CD4-positive, alpha-beta memory T cell (primary cell): ENCODE results near the gene DOCK1. TPM values are rescaled to one million over a fixed set of nuclear protein-coding genes. Genes with fewer than 3 reads are reported as not detected.

Experiments
- CTCF ChIA-PET: fragments of 350-600 bp; sonication (Branson Sonifier 250); formaldehyde crosslinking; loops from one replicate; lab custom pipeline; 2021; ENCODE audit warnings: inconsistent platforms; ENCODE audit not compliant: partially characterized antibody; lab: Charles Lee
- POLR2A ChIA-PET: fragments of 350-600 bp; sonication (Branson Sonifier 250); formaldehyde crosslinking; loops from one replicate; lab custom pipeline; 2021; ENCODE audit not compliant: partially characterized antibody; lab: Charles Lee
- DNase-seq, 5 donors: peaks; one replicate each; pipeline versions ENCODE4 v3.0.0 to v3.0.0-alpha.2; 2020 to 2022; ENCODE audit warnings: mixed read lengths in 1 of 5
- H3K27ac ChIP-seq: one replicate; pipeline ENCODE4 v1.7.0; 2013; ENCODE audit warnings: low read depth, low read length
- H3K27me3 ChIP-seq: 2 replicates; pipeline ENCODE4 v1.7.0; 2013; ENCODE audit warnings: mild to moderate bottlenecking, low read length, moderate library complexity; ENCODE audit not compliant: insufficient read depth
- H3K36me3 ChIP-seq: 2 replicates; pipeline ENCODE4 v1.7.0; 2013; ENCODE audit warnings: mild to moderate bottlenecking, low read length, moderate library complexity; ENCODE audit not compliant: insufficient read depth
- H3K4me1 ChIP-seq: 2 replicates; pipeline ENCODE4 v1.7.0; 2013; ENCODE audit warnings: mild to moderate bottlenecking, low read length, moderate library complexity; ENCODE audit not compliant: insufficient read depth
- H3K4me3 ChIP-seq, 2 donors: one replicate each; pipeline ENCODE4 v1.7.0; 2013; ENCODE audit warnings: low read length in 2 of 2, mild to moderate bottlenecking in 1 of 2
- H3K9me3 ChIP-seq, 2 donors: one replicate each; pipeline ENCODE4 v1.7.0; 2013; ENCODE audit warnings: low read length in 2 of 2, control low read depth in 1 of 2; ENCODE audit not compliant: control insufficient read depth in 1 of 2
- H3K27ac Mint-ChIP-seq, 7 donors: one replicate each; pipeline ENCODE4 v1.8.0; 2020 to 2021; ENCODE audit warnings: mixed read lengths in 7 of 7, mild to moderate bottlenecking in 6 of 7, inconsistent platforms in 3 of 7, moderate library complexity in 3 of 7
- H3K27me3 Mint-ChIP-seq, 2 donors: one replicate each; pipeline ENCODE4 v1.8.0; 2020 to 2021; ENCODE audit warnings: mixed read lengths in 2 of 2
- H3K36me3 Mint-ChIP-seq, 2 donors: one replicate each; pipeline ENCODE4 v1.8.0; 2020 to 2021; ENCODE audit warnings: mixed read lengths in 2 of 2, inconsistent platforms in 1 of 2, mild to moderate bottlenecking in 1 of 2
- H3K4me1 Mint-ChIP-seq, 4 donors: one replicate each; pipeline ENCODE4 v1.8.0; 2020 to 2021; ENCODE audit warnings: mixed read lengths in 4 of 4, mild to moderate bottlenecking in 1 of 4
- H3K4me3 Mint-ChIP-seq, 8 donors: one replicate each; pipeline ENCODE4 v1.8.0; 2020 to 2021; ENCODE audit warnings: mixed read lengths in 8 of 8, mild to moderate bottlenecking in 7 of 8, moderate library complexity in 6 of 8, inconsistent platforms in 3 of 8
- H3K9me3 Mint-ChIP-seq, 8 donors: one replicate each; pipeline ENCODE4 v1.8.0; 2020 to 2021; ENCODE audit warnings: mixed read lengths in 8 of 8, mild to moderate bottlenecking in 5 of 8, inconsistent platforms in 3 of 8, moderate library complexity in 1 of 8
- intact Hi-C: fragments of 100-400 bp; cut with micrococcal nuclease; formaldehyde crosslinking; loops from one replicate; pipeline ENCODE4 v1.15.1; 2023
- polyA plus RNA-seq, 2 donors: library from polyadenylated mRNA; unstranded; fragments of 300-500 nt; fragmentation: Illumina TruSeq; gene quantifications; one replicate each; pipeline ENCODE4 v1.2.3, GENCODE V29; 2021
- total RNA-seq, 2 experiments: library from RNA; stranded (reverse); gene quantifications; one replicate each; pipeline ENCODE4 v1.2.3, GENCODE V29; 2021

Gene DOCK1
- under 1 TPM; 0.17 TPM for total RNA-seq
- polyA plus RNA-seq, result not detected

DNA sequence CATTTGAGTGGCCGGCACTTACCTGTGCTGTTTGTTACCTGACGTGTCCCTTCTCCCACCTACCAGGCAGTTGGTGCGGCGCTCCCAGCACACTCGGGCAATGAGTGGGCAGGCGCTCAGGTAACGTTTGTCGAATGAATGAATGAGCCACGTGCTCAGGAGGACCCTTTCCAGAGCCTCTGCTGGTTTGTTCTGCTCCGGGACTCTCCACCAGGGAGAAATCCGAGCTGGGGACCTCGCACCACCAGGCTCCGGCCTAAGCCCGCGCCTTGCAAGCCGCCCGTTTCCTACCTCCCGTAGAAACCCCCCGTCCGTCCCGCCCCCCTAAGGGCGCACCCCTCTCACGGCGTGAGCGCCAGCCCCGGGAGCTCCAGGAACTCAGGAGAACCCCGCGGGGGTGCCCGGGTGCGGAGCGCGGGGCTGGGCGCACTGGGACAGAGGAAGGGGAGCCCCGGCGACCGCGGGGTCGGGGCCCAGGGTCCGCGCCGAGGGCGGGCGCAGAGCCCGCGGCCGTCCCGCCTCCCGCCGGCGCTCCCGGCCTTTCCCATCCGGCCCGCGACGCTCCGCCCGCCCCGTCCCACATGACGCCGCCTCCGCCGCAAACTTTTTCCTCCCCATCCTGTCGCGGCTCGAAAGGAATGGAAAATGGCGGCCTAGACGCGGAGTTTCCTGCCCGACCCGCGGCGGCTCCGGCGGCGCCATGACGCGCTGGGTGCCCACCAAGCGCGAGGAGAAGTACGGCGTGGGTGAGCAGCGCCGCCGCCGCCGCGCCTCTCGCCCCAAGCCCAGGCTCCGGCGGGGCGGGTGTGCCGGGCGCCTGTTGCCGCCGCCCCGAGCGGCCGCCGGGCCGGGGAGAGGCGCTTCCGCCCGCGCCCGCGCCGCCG lies at the start of gene DOCK1:
DOCK1 (plus strand) TSS at position 611 of the 884 bp plus-strand sequence; CDS start at position 701, 90 bp downstream.
- H3K4me3 Mint-ChIP-seq, result peak within 1 kb of the TSS in 3 of 8 donors; percentile 17 to 46 (median 38)
- ChIA-PET POLR2A (no interaction called here), CTCF (no interaction called here)
- no peak for DNase-seq
- Histone ChIP-seq H3K27me3 (no peaks in the 10 kb centered on the region), H3K4me1 (no peaks in the 10 kb centered on the region), H3K9me3 (no peaks in the 10 kb centered on the region), H3K27ac (no peak within 1 kb of the TSS), H3K4me3 (no peak within 1 kb of the TSS), H3K36me3 (no peaks in the 10 kb centered on the region)
- no peaks in the 10 kb centered on the region for H3K36me3 Mint-ChIP-seq
- H3K27ac Mint-ChIP-seq, result no peak within 1 kb of the TSS
- intact Hi-C loops, result no loop called here
- H3K4me1 Mint-ChIP-seq, result peaks cover 0 to 5% (median 0%) of the 10 kb centered on the region in 4 donors
- H3K27me3 Mint-ChIP-seq, result peaks cover 8 to 21% of the 10 kb centered on the region in 2 donors
- H3K9me3 Mint-ChIP-seq, result peaks cover 0 to 12% (median 5%) of the 10 kb centered on the region in 8 donors

DNA sequence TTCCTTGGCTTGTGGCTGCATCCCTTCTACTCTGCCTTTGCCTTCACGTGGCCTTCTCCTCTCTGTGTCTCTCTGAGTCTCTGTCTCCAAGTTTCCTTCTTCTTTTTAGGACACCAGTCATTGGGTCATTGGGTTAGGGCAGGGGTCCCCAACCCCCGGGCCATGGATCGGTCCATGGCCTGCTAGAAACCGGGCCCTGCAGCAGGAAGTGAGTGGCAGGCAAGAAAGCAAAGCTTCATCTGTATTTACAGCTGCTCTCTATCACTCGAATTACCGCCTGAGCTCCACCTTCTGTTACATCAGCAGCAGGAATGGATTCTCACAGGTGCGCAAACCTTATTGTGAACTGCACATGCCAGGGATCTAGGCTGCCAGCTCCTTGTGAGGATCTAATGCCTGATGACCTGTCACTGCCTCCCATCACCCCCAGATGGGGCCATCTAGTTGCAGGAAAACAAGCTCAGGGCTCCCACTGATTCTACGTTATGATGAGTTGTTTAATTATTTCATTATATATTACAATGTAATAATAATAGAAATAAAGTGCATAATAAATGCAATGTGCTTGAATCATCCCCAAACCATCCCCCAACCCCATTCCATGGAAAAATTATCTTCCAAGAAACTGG lies 47.9 kb upstream of the DOCK1 start:
- no peak overlapping the region for H3K27ac Mint-ChIP-seq
- Histone ChIP-seq H3K4me3 (no peak overlapping the region), H3K27me3 (no peaks in the 10 kb centered on the region), H3K4me1 (no peaks in the 10 kb centered on the region), H3K27ac (no peak overlapping the region), H3K36me3 (no peaks in the 10 kb centered on the region), H3K9me3 (no peaks in the 10 kb centered on the region)
- no peaks in the 10 kb centered on the region for H3K4me1 Mint-ChIP-seq
- ChIA-PET POLR2A (no interaction called here), CTCF (no interaction called here)
- no peak overlapping the region for H3K4me3 Mint-ChIP-seq
- H3K36me3 Mint-ChIP-seq, result no peaks in the 10 kb centered on the region
- H3K27me3 Mint-ChIP-seq, result no peaks in the 10 kb centered on the region
- intact Hi-C loops, result no loop called here
- H3K9me3 Mint-ChIP-seq, result peaks cover 0 to 17% (median 9%) of the 10 kb centered on the region in 8 donors
- DNase-seq, result no peak

DNA sequence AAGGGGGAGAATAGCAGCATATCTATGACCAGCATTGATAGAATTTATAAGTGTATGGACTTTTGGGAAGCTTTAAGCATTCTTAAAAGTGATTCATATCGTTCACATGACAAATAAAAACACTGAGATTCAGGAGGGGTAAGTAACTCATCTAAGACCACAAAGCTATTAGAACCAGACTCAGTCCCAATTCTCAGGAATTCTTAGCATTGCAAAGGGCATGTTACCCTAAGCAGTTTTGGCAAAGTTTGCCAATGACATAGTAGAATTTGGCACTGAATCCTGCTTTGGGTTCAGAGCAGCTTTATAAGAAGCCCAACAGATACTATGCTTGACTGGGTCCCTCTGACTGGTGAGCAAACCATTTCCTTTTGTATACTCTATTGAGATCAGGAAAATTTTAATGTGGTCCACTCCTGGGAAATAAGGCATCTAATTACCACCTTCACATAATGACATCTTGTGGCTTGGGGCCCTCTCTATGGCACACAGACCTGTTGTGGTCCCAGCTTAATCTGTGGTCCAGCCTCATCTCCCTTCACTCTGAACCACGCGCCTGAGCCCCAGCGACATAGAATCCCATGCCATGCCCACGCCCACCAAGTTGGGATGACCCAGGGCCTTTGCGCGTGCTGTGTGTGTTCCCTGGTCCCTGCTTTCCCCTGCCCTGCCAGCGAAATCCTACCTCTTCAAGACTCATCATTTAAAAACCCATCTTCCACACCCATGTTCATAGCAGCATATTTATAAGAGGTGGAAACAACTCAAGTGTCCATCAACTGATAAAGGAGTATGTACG lies 37.5 kb upstream of the DOCK1 start:
- H3K36me3 ChIP-seq, result no peaks in the 10 kb centered on the region
- no peak for DNase-seq
- Mint-ChIP-seq H3K27me3 (no peaks in the 10 kb centered on the region), H3K4me1 (no peaks in the 10 kb centered on the region), H3K4me3 (no peak overlapping the region), H3K9me3 (peaks cover 0 to 13% (median 4%) of the 10 kb centered on the region in 8 donors), H3K36me3 (no peaks in the 10 kb centered on the region), H3K27ac (no peak overlapping the region)
- no peak overlapping the region for H3K27ac ChIP-seq
- H3K4me3 ChIP-seq, result no peak overlapping the region
- CTCF ChIA-PET, result no interaction called here
- H3K4me1 ChIP-seq, result no peaks in the 10 kb centered on the region
- intact Hi-C loops, result no loop called here
- no peaks in the 10 kb centered on the region for H3K27me3 ChIP-seq
- POLR2A ChIA-PET, result no interaction called here
- H3K9me3 ChIP-seq, result no peaks in the 10 kb centered on the region

DNA sequence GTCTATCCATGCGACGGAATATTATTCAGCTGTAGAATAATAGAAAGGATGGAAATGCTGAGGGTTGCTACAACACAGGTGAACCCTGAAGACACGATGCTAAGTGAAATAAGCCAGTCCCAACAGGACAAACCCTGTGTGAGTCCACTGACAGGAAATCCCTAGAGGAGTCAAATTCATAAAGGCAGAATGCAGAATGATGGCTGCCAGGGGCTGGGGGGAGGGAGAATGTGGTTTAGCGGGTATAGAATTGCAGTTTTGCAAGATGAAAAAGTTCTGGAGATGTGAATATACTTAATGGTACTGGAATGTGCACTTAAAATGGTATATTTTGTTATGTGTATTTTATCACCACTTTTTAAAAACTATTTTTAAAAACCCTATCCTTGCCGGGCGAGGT lies 36.9 kb upstream of the DOCK1 start:
- H3K27me3 ChIP-seq, result no peaks in the 10 kb centered on the region
- intact Hi-C loops, result no loop called here
- Mint-ChIP-seq H3K36me3 (no peaks in the 10 kb centered on the region), H3K4me1 (no peaks in the 10 kb centered on the region), H3K27ac (no peak overlapping the region), H3K27me3 (no peaks in the 10 kb centered on the region), H3K4me3 (no peak overlapping the region), H3K9me3 (peaks cover 0 to 13% (median 4%) of the 10 kb centered on the region in 8 donors)
- H3K27ac ChIP-seq, result no peak overlapping the region
- H3K4me3 ChIP-seq, result no peak overlapping the region
- DNase-seq, result no peak
- ChIA-PET CTCF (no interaction called here), POLR2A (no interaction called here)
- no peaks in the 10 kb centered on the region for H3K4me1 ChIP-seq
- no peaks in the 10 kb centered on the region for H3K9me3 ChIP-seq
- no peaks in the 10 kb centered on the region for H3K36me3 ChIP-seq

DNA sequence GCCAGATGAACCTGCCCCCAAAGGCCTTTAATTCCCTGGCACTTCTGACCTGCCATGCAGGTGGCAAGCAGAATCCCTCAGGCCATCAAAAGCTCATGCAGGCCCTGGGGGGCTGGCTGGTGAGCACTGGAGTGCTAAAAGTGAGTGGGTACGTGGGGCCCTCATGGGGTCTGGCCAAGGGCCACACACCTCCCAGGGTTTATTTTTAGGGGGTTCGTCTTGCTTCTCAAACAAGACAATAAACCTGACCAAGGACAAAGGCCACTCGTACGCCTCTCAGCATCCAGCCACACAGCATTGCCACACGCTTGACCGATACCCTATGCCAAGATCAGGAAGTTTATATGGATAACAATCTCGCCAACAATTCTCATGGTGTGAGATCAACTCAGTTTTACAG lies 33.1 kb upstream of the DOCK1 start:
- ChIA-PET CTCF (no interaction called here), POLR2A (no interaction called here)
- H3K27ac Mint-ChIP-seq, result no peak overlapping the region
- H3K36me3 Mint-ChIP-seq, result no peaks in the 10 kb centered on the region
- no peak overlapping the region for H3K27ac ChIP-seq
- no peak overlapping the region for H3K4me3 Mint-ChIP-seq
- no peaks in the 10 kb centered on the region for H3K4me1 ChIP-seq
- H3K9me3 Mint-ChIP-seq, result peaks cover 0 to 14% (median 5%) of the 10 kb centered on the region in 8 donors
- peaks cover 0 to 2% of the 10 kb centered on the region in 2 donors for H3K27me3 Mint-ChIP-seq
- H3K4me3 ChIP-seq, result no peak overlapping the region
- no peak for DNase-seq
- no peaks in the 10 kb centered on the region for H3K27me3 ChIP-seq
- H3K9me3 ChIP-seq, result no peaks in the 10 kb centered on the region
- H3K4me1 Mint-ChIP-seq, result no peaks in the 10 kb centered on the region
- no peaks in the 10 kb centered on the region for H3K36me3 ChIP-seq
- intact Hi-C loops, result no loop called here

DNA sequence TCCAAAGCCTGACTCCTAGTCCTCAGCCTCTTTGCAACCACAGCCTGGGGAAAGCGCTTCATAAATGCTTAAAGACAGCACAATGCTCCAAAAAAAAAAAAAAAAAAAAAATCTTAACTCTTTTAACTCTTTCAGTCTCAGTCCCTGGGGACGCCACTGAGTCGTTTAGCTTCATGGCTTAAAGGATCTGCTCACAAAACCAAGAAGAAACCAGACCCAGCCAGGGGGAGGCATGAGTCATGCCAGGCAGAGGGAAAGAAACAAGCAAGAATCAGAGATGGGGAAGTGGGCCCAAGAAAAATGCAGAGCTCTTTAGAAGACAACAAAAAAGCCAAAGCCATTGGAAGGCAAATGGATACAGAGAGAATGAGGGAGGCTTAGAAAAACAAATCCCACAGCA lies 32.5 kb upstream of the DOCK1 start:
- Histone ChIP-seq H3K36me3 (no peaks in the 10 kb centered on the region), H3K27ac (no peak overlapping the region), H3K4me1 (no peaks in the 10 kb centered on the region), H3K27me3 (no peaks in the 10 kb centered on the region), H3K4me3 (no peak overlapping the region), H3K9me3 (no peaks in the 10 kb centered on the region)
- H3K27ac Mint-ChIP-seq, result no peak overlapping the region
- CTCF ChIA-PET, result no interaction called here
- no peak for DNase-seq
- no peak overlapping the region for H3K4me3 Mint-ChIP-seq
- H3K36me3 Mint-ChIP-seq, result no peaks in the 10 kb centered on the region
- H3K4me1 Mint-ChIP-seq, result no peaks in the 10 kb centered on the region
- peaks cover 0 to 2% of the 10 kb centered on the region in 2 donors for H3K27me3 Mint-ChIP-seq
- POLR2A ChIA-PET, result no interaction called here
- H3K9me3 Mint-ChIP-seq, result peaks cover 0 to 14% (median 5%) of the 10 kb centered on the region in 8 donors
- intact Hi-C loops, result no loop called here

DNA sequence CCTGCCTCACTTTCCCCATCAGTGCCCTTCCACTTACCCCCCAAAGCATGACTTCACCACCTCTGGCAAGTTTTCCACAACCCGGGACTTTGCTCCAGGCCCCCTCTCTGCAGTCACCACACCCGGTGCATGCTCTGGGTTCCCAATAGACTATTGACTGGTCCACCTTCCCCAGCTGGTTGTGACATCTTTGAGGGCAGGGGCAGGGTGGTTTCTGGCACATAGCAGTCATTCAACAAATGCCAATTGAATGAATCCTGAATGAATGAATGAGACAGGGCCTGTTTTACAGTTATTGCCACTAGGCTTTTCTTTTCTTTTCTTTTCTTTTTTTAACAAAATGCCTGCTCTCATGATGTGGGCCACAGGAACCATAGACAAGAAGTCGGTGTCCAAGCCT lies 28.8 kb upstream of the DOCK1 start:
- POLR2A ChIA-PET, result no interaction called here
- H3K4me1 Mint-ChIP-seq, result no peaks in the 10 kb centered on the region

More for the DNA sequence above, 28.8 kb upstream of the DOCK1 start:
- peaks cover 0 to 15% (median 7%) of the 10 kb centered on the region in 8 donors for H3K9me3 Mint-ChIP-seq
- H3K4me3 Mint-ChIP-seq, result no peak overlapping the region
- CTCF ChIA-PET, result no interaction called here
- H3K27ac Mint-ChIP-seq, result no peak overlapping the region
- H3K27me3 ChIP-seq, result no peaks in the 10 kb centered on the region
- no peak overlapping the region for H3K27ac ChIP-seq
- no peak overlapping the region for H3K4me3 ChIP-seq
- intact Hi-C loops, result no loop called here
- no peaks in the 10 kb centered on the region for H3K36me3 ChIP-seq
- H3K9me3 ChIP-seq, result no peaks in the 10 kb centered on the region
- no peaks in the 10 kb centered on the region for H3K36me3 Mint-ChIP-seq
- DNase-seq, result no peak
- peaks cover 0 to 2% of the 10 kb centered on the region in 2 donors for H3K27me3 Mint-ChIP-seq
- no peaks in the 10 kb centered on the region for H3K4me1 ChIP-seq
